GM19455 (cell line): ENCODE measurements around the gene MICALL2.
"Not testable (repeated sequence)": the region's sequence is repeated elsewhere in the genome, so short reads cannot be mapped to it uniquely, and the experiment has no call there.

ENCODE experiments used
- ATAC-seq: cut with Tn5 transposase; IDR thresholded peaks from one replicate; pipeline ENCODE4 v1.9.1; 2021; ENCODE audit not compliant: unreplicated experiment

MICALL2 gene

DNA sequence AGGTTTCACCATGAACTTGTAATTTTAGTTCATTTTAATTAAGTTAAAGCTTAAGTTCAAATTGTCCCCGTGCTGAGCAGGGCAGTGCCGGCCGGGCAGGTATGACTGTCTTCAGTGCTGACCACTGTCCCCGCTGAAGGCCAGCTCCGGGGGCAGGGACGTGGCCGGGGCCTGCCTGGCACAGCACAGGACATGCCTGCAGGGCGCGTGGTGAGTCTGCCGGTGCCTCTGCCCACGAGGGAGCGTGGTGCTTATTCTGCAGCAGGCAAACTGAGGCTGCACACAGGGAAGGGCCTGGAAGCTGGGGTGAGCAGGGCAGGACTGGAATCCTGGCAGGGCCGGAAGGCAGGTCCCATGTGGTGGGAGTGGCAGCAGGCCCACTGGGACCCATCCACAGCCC is 9.8 kb downstream of the MICALL2 start:
- no peak for ATAC-seq

DNA sequence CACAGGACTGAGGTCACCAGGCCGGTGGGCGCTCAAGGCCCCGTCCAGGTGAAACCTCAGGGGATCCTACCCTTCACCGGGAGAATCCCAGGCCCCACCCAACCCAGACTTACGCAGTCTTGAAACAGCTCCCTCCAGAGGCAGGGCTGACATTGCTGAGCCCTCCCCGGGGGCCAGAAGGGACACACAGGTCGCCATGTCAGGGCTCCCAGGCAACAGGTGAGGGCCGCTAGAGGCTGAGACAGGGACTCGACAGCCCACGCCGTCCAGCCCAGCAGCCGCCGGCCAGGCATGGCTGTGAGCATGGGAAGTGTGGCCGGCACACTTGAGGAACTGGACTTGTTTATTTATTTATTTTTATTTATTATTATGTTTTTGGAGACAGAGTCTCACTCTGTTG is 10.3 kb downstream of the MICALL2 start:
- ATAC-seq, result no peak

GRCh38 chr7:1447551-1448244 is 11.6 kb downstream of the MICALL2 start:
- no peak for ATAC-seq

GRCh38 chr7:1447112-1447511 is 12.2 kb downstream of the MICALL2 start:
- ATAC-seq, result no peak

DNA sequence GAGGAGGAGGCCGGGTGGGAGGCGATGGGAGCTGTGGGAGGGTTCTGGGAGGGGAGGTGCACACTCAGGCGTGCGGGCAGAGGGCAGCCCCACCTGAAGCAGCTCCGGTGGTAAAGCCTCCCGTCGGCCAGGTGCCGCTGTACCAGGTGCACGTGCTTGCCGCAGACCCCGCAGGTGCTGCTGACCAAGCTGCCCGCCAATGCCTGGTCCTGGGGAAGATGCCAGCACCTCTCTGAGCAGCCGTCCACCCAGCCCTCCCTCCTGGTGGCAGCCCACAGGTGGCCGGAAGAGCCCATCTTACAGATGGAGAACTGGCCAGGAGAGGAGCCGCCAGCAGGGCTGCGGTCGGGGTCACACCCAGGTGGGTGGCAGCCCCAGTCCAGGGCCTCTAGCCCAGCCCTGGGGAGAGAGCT is 12.6 kb downstream of the MICALL2 start:
- ATAC-seq, result no peak

GRCh38 chr7:1446026-1446425 is 13.2 kb downstream of the MICALL2 start:
- ATAC-seq, result not testable (repeated sequence)

DNA sequence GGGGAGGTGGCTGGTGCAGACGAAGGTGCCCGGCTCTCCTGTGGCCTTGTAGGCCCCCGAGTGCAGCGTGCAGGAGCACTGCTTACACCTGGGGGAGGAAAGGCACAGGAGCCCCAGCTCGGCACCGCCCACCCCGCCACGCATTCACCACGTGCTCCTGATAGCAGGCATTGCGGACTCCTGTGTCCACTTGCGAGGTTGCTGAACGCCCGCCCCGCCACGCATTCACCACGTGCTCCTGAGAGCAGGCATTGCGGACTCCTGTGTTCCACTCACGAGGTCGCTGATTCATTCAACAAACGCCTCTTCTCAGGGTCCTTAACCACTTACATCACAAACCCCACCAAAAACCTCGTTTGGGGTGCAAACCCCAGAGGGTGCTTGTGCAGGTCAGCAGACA is 13.9 kb downstream of the MICALL2 start:
- no peak for ATAC-seq

DNA sequence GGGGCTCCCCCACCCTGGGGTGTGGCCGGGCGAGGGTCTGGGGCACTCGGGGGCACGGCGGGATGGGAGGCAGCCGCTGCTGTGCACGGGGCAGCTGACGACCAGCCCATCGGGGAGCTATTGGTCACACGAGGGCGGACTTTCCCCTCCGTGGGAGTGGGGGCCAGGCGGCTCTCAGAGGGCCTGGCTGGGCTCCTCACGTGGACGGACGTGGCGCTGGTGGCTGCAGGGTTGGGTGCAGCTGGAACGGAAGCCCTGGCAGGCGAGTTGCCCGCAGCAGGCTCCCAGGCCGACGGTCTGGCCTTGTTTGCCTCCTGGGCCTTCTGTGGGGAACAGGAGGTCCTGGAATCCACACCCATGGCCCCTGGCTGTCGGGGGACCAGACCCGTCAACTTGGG is 14.3 kb downstream of the MICALL2 start:
- ATAC-seq, result no peak

- ATAC-seq, result no peak
These were observed 14.9 kb downstream of the MICALL2 start for GRCh38 chr7:1444214-1444924.

DNA sequence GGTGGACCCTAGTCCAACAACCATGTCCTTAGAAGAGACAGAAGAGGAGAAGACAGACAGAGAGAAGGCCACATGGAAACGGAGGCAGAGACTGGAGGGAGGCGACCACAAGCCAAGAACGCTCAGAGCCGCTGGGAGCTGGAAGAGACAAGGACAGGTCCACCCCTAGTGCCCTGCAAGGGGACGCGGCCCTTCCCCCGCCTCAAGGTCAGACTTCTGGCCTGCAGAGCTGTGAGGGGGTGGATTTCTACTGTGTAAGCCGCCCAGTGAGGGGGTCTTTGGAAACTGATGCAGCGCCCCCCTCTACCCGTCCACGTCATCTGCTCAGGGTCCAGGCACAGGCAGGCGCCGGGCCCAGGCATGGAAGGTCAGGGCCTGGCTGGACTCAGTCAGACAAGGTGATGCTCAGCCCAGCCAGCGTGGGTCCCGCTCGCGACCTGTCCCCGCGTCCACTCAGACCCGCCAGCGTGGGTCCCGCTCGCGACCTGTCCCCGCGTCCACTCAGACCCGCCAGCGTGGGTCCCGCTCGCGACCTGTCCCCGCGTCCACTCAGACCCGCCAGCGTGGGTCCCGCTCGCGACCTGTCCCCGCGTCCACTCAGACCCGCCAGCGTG is 15.6 kb downstream of the MICALL2 start:
- ATAC-seq, result not testable (repeated sequence)

GRCh38 chr7:1442355-1443124 is 16.7 kb downstream of the MICALL2 start:
- no peak for ATAC-seq

DNA sequence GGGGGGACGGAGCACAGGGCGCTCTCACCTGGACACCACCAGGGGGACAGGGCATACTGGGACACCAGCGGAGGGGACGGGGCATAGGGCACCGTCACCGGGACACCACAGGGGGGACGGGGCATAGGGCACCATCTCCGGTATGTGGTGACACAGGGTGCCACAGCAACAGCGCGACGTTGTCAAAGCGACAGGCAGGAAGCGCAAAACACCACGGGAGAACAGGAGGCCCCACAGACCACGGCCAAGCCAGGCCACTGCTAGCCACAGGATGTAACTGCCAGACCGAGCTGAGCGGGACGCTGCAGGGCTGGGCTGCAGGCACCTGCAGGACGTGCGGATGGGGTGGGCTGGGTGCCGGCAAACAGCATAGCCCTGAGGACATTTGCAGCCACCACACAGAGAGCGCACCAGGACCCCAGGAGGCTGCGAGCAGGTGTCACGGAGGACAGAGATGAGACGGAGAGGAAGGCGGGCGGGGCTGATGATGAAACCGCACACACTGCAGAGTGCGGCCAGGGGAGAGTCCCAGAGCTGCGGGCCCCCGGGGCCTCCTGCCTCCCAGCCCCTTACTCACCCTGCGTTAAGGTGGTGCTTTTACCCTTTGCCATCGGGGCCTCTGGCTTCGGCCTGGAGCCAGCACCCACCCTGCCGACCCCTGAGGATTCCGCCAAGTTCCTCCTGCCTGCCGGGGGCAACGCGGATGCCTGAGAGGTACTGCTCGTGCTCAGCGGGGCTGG is 17.5 kb downstream of the MICALL2 start:
- ATAC-seq, result no peak

- no peak for ATAC-seq
These were observed 18.6 kb downstream of the MICALL2 start for GRCh38 chr7:1440620-1441019.

GRCh38 chr7:1439373-1440363 is 19.6 kb downstream of the MICALL2 start:
- ATAC-seq, result no peak

DNA sequence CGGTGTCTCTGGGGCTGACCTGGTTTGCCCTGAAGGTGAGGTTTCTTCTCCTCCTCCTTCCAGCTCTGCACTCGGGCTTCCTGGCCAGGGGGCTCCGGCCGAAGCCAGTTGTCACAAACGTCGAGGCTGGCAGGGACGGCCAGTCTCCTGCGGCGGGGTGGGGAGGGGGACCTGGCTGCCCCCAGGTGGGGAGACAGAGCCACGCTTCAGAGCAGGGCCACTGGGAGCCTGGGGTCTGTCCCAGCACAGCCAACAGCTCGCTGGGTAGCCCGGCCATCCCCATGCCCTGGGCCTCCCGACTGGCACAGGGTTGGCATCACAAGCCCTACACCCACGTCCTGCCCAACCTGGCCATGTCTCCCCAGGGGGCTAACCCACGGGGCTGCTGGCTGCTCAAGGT is 20.4 kb downstream of the MICALL2 start:
- ATAC-seq, result no peak

DNA sequence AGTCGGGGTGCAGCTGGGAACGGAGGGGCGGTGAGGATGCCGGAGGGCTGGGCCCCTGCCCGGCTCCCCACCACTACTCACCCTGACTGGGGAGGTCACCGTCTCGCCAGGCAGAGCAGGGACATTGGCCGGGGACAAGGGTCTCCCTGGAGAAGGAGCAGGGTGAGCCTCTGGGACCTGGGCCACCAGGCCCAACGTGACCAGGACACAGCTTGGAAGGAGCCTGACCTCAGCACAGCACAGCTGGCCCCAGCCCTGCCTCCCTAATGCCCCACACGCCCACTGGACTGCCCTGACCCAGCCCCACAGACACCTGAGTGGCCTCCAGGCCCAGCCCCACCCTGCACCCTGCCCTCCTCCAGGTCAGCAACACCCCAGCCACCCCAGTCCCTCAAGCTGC is 21.1 kb downstream of the MICALL2 start:
- ATAC-seq, result no peak

DNA sequence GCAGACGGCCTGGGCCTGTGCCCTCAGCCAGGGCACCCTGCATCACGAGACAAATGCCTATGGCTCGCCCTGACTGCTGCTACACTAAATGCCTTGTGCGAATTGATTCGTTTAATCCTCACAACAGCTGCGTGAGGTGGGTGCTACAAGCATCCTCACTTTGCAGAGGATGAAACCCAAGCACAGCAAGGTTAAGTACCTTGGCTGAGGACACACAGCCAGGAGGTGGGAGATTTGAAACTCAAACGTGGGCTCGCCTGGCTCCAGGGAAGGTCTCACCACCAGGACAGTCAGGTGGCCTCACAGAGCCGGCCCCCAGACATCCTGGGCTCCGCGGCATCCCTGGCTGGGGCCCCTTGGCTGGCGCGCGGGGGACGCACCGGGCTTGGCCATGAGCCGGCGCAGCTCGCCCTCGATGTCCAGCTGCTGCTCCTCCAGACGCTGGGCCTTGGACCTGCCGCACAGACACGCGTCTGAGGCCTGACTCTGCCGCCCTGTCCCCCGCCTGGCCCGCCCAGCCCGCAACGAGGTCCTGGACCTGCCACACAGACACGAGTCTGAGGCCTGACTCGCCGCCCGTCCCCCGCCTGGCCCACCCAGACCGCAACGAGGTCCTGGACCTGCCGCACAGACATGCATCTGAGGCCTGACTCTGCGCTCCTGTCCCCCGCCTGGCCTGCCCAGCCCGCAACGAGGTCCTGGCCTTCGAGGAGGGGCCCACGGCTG is 22.0 kb downstream of the MICALL2 start:
- ATAC-seq, result no peak

- no peak for ATAC-seq
These were observed 22.7 kb downstream of the MICALL2 start for GRCh38 chr7:1436608-1437007.
